HG03342 (cell line): ENCODE results near the gene MIDN.

Source experiments
- ATAC-seq: cut with Tn5 transposase; IDR thresholded peaks from one replicate; pipeline ENCODE4 v1.9.1; 2021; ENCODE audit warnings: mild to moderate bottlenecking, moderate library complexity; ENCODE audit not compliant: unreplicated experiment

The MIDN gene

GRCh38 chr19:1278713-1279660, 30.6 kb downstream of the MIDN start:
- no peak for ATAC-seq

DNA sequence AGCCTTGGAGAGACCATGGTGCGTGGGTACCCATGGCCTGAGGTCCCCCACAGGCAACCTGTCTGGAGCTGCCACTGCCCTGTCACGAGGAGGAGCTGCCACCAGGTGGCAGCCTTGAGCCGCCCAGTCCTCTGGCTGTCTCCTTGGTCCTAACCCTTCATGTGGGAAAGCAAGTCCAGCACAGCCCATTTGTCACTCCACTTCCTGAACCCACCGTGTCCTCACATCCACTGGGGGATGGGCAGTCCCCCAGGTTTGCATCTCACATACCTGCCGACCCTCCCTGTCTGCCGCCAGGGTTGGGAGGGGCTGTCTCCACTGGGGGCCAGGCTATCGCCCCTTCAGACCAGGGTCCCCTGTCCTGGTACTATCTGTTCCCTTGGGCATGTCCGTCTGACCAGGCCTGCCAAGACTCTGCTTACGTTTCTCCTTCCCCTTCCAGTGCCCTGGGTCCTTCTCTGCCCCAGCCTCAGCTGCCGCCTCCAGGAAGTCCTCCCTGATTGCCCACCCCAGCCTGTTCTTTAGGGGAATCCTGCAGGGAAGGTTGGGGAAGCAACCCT, 31.5 kb downstream of the MIDN start:
- no peak for ATAC-seq

DNA sequence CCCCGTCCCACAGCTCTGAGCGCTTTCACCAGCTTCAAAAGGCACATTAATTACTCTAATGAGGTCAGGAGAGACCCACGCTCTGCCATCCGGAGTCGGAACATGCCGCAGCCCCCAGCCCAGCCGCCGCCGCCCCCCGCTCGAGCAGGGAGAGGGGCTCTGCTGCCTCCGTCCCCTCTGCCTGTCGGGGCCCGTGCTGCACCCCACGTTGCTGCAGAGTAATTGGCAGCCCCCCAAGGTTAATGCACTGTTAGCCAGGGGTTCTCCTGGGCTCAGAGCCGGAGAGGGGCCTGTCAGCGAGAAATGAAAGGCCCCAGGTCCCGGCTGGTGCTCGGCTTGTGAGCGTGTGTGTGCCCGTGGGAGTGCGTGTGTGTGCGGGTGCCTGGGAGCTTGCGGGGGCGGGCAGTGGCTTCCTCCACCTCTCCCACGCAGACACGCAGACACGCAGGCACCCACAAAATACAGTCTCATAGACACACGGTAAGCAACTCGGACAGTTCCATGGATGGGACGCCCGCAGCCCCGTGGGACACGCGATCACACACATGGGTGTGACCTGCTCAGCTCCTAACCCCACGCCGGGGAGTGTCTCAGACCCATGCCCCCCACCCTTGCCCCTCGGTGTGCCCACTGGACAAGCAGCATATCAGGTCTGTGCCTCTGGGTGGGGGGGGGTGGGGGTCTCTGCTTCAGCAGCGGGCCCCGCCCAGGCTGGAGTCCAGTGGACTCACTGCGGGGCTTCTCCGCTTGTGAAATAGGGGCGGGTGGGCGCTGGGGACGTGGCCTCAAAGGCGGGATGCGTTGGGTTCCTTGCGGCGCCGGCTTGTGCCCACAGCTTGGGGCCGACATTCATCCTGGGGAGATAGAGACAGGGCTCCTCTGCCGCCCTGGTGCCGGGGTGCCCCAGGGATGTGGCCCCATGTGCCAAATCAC, 32.5 kb downstream of the MIDN start:
- no peak for ATAC-seq

- no peak for ATAC-seq
Measured at GRCh38 chr19:1281569-1282287, 33.3 kb downstream of the MIDN start.

GRCh38 chr19:1282588-1283206, 34.3 kb downstream of the MIDN start:
- no peak for ATAC-seq

GRCh38 chr19:1283207-1283916, 35.0 kb downstream of the MIDN start:
- ATAC-seq = no peak

DNA sequence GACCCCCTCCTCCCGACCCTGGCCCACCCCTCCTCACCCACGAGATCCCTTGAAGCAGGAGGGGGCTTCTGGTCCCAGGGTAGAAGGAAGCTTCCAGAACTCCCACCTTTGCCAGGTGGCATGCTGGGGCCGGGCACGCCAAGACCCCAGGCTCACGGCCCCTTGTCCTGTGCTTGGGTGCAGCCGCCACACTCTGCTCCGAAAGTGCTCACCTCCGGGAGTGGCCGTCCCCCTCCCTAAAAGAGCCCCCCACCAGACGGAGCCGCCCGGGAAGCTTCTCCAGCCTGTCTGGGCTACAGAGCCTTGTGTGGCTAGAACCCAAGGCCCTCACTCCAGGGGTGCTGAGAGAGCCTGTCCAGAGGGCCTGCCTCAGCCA, 35.5 kb downstream of the MIDN start:
- ATAC-seq = no peak

DNA sequence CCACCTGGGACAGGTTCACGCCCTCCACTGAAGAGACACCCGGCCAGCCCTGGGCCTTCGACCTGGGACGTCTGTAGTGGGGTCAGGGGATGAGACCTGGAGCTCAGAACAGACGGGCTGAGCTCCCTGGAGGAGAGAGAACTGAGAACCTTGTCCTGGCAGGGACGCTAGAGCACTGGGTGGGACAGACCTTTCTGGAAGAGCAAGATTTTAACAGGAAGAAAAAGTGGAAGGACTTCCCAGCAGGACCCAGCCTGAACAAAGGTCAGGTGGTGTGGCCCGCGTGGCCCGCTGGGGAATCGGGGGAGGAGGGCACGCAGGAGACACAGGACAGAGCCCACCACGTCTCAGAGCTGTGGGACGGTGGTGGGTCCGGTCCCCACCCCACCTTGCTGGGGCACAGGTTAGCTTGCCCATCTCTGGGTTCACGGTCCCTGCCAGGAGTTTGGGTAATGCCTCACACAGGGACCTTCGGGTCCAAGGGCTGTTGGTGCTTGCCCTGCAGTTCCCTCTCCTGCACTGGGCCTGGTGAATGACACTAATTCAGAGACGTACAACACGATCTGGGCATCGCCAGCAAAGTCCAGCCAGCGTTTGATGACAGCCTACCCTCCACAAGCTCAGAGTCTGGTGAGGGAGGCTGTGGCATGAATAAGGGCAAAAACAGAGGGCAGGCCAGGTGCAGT, 36.1 kb downstream of the MIDN start:
- ATAC-seq = no peak

DNA sequence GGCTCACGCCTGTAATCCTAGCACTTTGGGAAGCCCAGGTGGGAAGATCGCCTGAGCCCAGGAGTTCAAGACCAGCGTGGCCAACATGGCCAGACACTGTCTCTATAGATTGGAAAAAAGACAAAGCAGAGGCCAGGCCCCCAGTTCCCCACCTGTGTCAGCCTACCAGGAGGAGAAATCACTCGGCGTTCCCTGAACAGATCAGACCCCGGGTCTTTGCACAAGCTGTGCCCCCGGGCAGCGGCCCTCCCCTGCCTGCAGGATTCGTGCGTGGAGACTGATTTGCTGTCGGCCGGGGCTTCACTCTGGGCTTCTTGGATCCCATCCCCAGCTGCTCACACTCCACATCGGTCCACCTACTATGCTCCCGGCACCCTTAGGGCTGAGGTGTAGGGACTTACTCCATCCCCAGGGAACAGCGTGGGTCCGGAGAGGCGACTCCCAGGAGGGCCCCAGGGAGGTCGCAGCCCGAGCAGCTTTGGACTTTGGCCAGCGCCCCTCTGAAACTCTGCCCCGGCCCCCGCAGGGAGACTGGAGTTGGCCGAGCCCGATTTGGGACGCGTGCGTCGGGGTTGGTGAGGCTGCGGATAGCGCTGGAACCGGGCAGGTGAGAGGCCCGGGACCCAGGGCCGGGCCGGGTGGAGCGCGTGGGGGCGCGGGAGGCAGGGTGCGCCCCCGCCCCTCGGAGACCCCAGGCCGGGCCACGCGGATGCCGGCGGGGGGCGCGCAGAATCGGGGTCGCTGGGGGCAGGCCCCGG, 36.8 kb downstream of the MIDN start:
- ATAC-seq = no peak

DNA sequence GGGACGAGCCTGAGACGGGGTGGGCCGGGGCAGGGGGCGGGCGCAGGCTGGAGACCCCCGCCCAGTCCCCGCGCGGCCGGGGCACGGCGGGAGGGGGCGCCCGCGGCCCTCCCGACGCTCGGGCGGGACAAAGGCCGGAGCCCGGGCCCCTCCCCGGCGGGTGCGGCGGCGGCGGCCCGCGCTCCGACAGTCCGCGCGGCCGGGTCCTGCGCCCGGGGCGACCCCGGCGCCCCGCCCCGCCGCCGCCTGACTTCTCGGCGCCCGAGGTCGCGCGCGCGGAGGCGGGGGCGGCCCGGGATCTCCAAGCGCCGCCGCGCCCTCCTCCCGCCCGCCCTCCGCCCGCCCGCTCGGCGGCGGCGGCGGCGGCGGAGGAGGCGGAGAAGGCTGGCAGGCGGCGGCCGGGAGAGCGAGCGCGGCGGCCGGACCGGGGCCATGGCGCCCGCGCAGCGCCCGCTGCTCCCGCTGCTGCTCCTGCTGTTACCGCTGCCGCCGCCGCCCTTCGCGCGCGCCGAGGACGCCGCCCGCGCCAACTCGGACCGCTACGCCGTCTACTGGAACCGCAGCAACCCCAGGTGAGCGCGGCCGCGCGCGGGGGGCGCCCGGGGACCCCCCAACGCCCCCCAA, 37.5 kb downstream of the MIDN start, which contains the start of gene EFNA2:
TSS of gene EFNA2 (plus strand) at position 137 of the 624 bp plus-strand sequence. CDS start at position 433, 296 bp downstream.
- no peak for ATAC-seq

DNA sequence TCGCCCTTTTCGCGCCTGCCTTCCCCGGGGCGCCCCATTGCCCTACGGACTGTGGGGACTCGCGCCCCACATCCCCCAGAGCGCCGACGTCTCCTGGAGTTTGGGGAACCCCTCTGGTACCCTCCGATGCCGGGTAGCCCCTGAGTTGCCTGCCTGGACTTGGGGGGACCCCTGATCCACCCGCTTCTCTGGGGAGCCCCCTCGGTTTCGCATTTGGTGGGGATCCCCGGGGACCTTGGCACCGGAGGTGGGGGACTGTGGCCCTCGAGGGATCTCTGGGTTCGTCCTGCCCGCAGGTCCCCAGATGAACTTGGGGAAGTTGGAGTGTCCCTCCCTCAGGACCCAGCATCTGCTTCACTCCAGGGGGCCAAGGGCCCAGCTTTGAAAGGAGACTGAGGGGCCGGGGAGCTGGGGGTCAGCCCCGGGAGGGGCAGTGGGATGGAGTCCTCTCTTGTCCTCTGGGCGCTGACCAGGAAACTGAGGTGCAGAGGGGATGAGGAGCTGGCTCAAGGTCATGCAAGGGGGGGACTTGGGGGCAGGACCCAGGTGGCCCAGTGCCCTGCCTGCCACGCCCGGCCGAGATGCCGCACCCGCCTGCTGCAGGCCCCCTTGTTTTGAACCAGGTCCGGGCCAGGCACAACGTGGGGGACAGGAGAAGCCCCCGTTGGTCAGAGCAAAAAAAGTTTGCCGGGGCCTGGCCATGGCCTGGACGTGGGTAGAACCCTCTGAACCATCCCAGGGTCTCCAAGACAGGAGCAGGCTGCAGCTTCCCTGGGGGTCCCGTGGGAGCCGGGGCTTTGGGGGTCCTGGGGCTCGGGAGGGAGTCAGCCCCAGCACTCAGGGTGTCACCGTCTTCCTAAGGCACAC, 38.3 kb downstream of the MIDN start:
- no peak for ATAC-seq

- ATAC-seq = no peak
Measured at GRCh38 chr19:1287354-1288225, 39.2 kb downstream of the MIDN start.

DNA sequence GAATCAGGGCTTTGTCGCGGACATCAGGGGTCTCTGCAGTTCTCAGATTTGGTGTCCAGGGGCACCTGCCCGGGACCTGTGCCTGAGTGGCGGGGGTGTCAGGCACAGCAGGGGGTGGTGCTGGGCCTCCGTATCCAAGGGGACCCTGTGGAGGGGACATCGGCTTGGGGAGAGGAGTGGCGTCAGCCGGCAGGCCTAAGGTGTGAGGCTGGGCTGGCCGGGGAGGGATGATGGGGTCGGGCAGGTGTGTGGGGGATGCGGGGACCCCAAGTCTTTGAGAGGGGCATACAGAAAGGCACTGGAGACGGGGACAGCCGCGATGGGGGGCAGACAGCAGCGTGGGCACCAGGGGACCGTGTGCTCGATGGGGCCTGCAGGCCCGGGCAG, 39.8 kb downstream of the MIDN start:
- no peak for ATAC-seq

DNA sequence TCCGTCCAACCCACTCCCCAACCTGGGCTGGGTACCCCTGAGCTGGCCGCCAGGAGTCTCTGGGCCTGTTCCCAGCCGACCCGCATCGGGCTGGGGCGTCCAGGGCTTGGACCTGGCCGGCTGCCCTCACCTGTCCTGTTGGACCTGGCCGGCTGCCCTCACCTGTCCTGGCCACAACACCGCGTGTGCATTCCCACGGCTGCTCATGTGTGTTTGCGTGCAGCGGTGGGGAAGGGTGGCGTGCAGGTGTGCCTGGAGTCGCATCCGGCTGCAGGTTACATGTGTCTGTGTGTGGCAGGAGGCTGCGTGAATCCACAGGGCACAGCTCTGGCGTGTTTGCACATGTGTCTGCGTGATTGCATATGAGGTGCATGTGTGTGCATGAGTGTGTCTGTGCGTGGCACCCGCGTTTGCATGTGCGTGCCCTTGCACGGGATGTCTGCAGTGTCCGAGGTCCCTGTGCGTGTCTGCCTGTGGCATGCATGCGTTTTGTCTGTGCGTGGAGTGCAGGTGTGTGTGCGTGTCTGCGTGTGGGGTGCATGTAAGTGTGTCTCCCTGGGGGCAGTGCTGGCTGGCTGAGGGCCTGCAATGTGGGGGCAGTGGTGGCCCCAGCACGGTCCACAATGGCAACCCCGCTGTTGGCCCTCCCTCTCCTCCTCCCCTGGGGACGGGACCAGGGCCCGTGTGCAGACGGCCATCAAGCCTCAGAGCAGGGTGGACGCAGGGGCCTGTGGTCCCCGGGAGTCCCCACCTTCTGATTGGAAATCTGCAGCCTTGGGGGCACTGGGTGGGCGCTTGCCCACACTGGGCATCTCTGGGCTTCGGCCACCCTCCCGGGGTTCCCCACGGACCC, 40.7 kb downstream of the MIDN start:
- no peak for ATAC-seq

DNA sequence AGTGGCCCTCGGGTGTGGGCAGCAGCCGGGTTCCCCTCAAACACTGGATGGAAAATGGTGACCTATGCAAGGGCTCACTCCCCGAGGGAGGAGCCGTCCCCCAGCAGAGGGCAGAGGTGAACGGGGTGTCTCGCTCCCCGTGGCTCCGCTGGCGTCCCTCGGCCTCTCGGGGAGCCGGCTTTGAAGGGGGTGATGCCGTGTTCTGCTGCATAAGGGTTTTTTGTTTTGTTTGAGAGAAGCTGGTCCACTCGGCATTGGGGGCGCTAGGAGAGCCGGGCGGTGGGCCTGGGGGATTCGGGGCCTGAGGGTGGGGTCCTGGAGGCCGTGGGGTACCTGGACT, 41.3 kb downstream of the MIDN start:
- ATAC-seq = no peak
